K562 (cell line): ENCODE measurements around the gene ZNF593OS. TPM values are rescaled to one million over a fixed set of nuclear protein-coding genes. Genes with fewer than 3 reads are reported as not detected.
A peak's percentile ranks its signal among the peaks of the same experiment; 100 is the strongest.

ENCODE experiments used
- ATAC-seq: fragments of 200-7000 bp; cut with Tn5 transposase; 3 replicates; pipeline ENCODE4 v1.9.1; 2020; ENCODE audit warnings: moderate library complexity
- BruUV-seq: library from RNA; stranded (reverse); fragments of 400-500 nt; replicated peaks from 2 replicates; lab custom pipeline; 2021; lab: Mats Ljungman, UMichigan
- CTCF ChIA-PET: fragments of 300-600 bp; formaldehyde crosslinking; extraction: SDS; loops from one replicate; lab custom pipeline; 2021; ENCODE audit warnings: low intra/inter-chr PET ratio; lab: Yijun Ruan, JAX
- POLR2A ChIA-PET: fragments of 300-600, 350-650 bp; sonication (Branson Sonifier 250); formaldehyde crosslinking; extraction: SDS; loops from one replicate; lab custom pipeline; 2021; ENCODE audit warnings: antibody characterized with exemption, inconsistent platforms; lab: Yijun Ruan, JAX
- DNase-seq, 4 experiments: peaks; one replicate each; pipeline versions ENCODE4 v3.0.0 to v3.0.0-alpha.2; 2011 to 2018; ENCODE audit warnings: low spot score in 3 of 4, mixed read lengths in 3 of 4; ENCODE audit errors: extremely low read depth in 1 of 4
- FAIRE-seq: peaks from 2 replicates; lab custom pipeline; 2011; peaks lifted over from hg19 to GRCh38; lab: Jason Lieb, UNC
- H2AFZ ChIP-seq: 2 replicates; pipeline ENCODE4 v1.6.0; 2011; ENCODE audit warnings: low read depth, low read length, control low read depth, inconsistent platforms
- H3K27ac ChIP-seq: fragments of 200-600 bp; 3 replicates; pipeline ENCODE4 v1.8.0; 2011; ENCODE audit warnings: low read depth, mild to moderate bottlenecking, control low read depth, inconsistent platforms, low read length, moderate library complexity, mixed read lengths; ENCODE audit errors: extremely low read depth
- H3K27me3 ChIP-seq, 2 experiments: fragments of 300-600 bp in 1 of 2; 2 replicates in 1 of 2; 3 replicates in 1 of 2; pipeline versions ENCODE4 v1.6.0 to v1.8.0; 2011; ENCODE audit warnings: inconsistent platforms in 2 of 2, low read length in 2 of 2, mild to moderate bottlenecking in 1 of 2, mixed read lengths in 1 of 2, moderate library complexity in 1 of 2; ENCODE audit not compliant: control insufficient read depth in 2 of 2, insufficient read depth in 2 of 2
- H3K36me3 ChIP-seq: fragments of 300-600 bp; 3 replicates; pipeline ENCODE4 v1.8.0; 2011; ENCODE audit warnings: mild to moderate bottlenecking, low read length, inconsistent platforms; ENCODE audit not compliant: control insufficient read depth, insufficient read depth
- H3K4me1 ChIP-seq, 2 experiments: fragments of 200-600 bp in 1 of 2; replicated peaks in 1 of 2; 2 replicates in 1 of 2; 3 replicates in 1 of 2; pipeline versions ENCODE4 v1.5.1 to v1.8.0; 2011; ENCODE audit warnings: inconsistent platforms in 2 of 2, low read length in 2 of 2, mild to moderate bottlenecking in 1 of 2, mixed read lengths in 1 of 2, moderate library complexity in 1 of 2; ENCODE audit not compliant: control insufficient read depth in 2 of 2, insufficient read depth in 2 of 2
- H3K4me2 ChIP-seq: 2 replicates; pipeline ENCODE4 v1.6.1; 2011; ENCODE audit warnings: low read length, control low read depth, inconsistent platforms, mixed read lengths; ENCODE audit not compliant: insufficient read depth
- H3K4me3 ChIP-seq: fragments of 200-600 bp; sonication (generic), shearing (Covaris generic); 2 replicates; pipeline ENCODE4 v1.5.1; 2016; ENCODE audit warnings: control low read depth, inconsistent platforms
- H3K79me2 ChIP-seq: fragments of 200-600 bp; 3 replicates; pipeline ENCODE4 v1.8.0; 2011; ENCODE audit warnings: low read length, inconsistent platforms; ENCODE audit not compliant: control insufficient read depth, insufficient read depth
- H3K9ac ChIP-seq, 2 experiments: 2 replicates each; pipeline versions ENCODE4 v1.6.0 to v1.6.1; 2011; ENCODE audit warnings: low read depth in 2 of 2, low read length in 2 of 2, control low read depth in 1 of 2, inconsistent platforms in 1 of 2, mild to moderate bottlenecking in 1 of 2, mixed read lengths in 1 of 2; ENCODE audit not compliant: insufficient read depth in 1 of 2
- H3K9me1 ChIP-seq: one replicate; pipeline ENCODE4 v1.6.0; 2011; ENCODE audit warnings: inconsistent platforms, mild to moderate bottlenecking, low read length, moderate library complexity; ENCODE audit not compliant: control insufficient read depth, insufficient read depth
- H3K9me3 ChIP-seq: replicated peaks from 2 replicates; pipeline ENCODE4 v1.5.1; 2011; ENCODE audit warnings: low read depth, low read length, inconsistent platforms; ENCODE audit not compliant: control insufficient read depth, insufficient read depth
- H4K20me1 ChIP-seq: replicated peaks from 2 replicates; pipeline ENCODE4 v1.6.1; 2011; ENCODE audit warnings: low read length, inconsistent platforms, mixed read lengths; ENCODE audit not compliant: control insufficient read depth, insufficient read depth
- CCNT2 ChIP-seq: IDR thresholded peaks from 2 replicates; pipeline ENCODE4 v1.6.1; 2011; ENCODE audit warnings: borderline replicate concordance, low read depth, mild to moderate bottlenecking, moderate library complexity, mixed read lengths, low read length; ENCODE audit not compliant: insufficient read length; ENCODE audit errors: extremely low read depth
- CHD4 ChIP-seq: fragments of 200-600 bp; sonication (generic); IDR thresholded peaks from 3 replicates; pipeline ENCODE4 v1.6.1; 2012; ENCODE audit warnings: low read depth, mild to moderate bottlenecking, mixed read lengths, low read length, inconsistent platforms; ENCODE audit not compliant: insufficient read depth, insufficient replicate concordance, poor library complexity, severe bottlenecking
- EGR1 ChIP-seq: fragments of 450-650 bp; conservative IDR thresholded peaks from 2 replicates; pipeline ENCODE4 v1.6.1; 2017; ENCODE audit warnings: mild to moderate bottlenecking
- ELF2 ChIP-seq: fragments of 250-450 bp; sonication (Bioruptor Pico); IDR thresholded peaks from 2 replicates; pipeline ENCODE4 v1.5.0; 2021; ENCODE audit warnings: mild to moderate bottlenecking
- KAT7 ChIP-seq: sonication (generic); formaldehyde crosslinking; IDR thresholded peaks from 2 replicates; pipeline ENCODE4 v1.8.0; 2022; ENCODE audit warnings: missing genetic modification reagents, mild to moderate bottlenecking, borderline replicate concordance
- TFAM ChIP-seq: fragments of 250-450 bp; sonication (Bioruptor Pico); conservative IDR thresholded peaks from 2 replicates; pipeline ENCODE4 v1.5.0; 2021; ENCODE audit warnings: mild to moderate bottlenecking, moderate library complexity
- ZNF165 ChIP-seq: fragments of 250-450 bp; sonication (Bioruptor Pico); IDR thresholded peaks from 2 replicates; pipeline ENCODE4 v1.4.0; 2020; ENCODE audit warnings: borderline replicate concordance
- whole genome bisulfite sequencing: fragments of 100-300 bp; shearing (Covaris generic); methylation state at CpG from one replicate; pipeline ENCODE4 v1.1.6; 2016; ENCODE audit warnings: low coverage, mixed read lengths; ENCODE audit not compliant: insufficient coverage; ENCODE audit errors: missing lambda C conversion rate; 5-methylcytosine and 5-hydroxymethylcytosine counted together
- in situ Hi-C: fragments of 300-500 bp; cut with MboI; formaldehyde crosslinking; loops from 4 replicates; pipeline ENCODE4 v1.15.0; 2018; ENCODE audit warnings: inconsistent platforms, mixed read lengths
- intact Hi-C: fragments of 100-400 bp; cut with micrococcal nuclease; formaldehyde crosslinking; loops from 2 replicates; pipeline ENCODE4 v1.14.2; 2022
- polyA plus RNA-seq, 8 experiments: library from polyadenylated mRNA; depleted of rRNA in 4 of 8; stranded (reverse) in 5 of 8; unstranded in 3 of 8; fragments of >200 nt; fragmentation: Nextera tagmentation in 2 of 8; fragmentation: Illumina TruSeq in 1 of 8; extraction: Ambion mirVana in 2 of 8; extraction: Trizol in 1 of 8; gene quantifications; 2 replicates each; pipeline versions ENCODE4 v1.2.1 to v1.2.3, GENCODE V29; 2011 to 2014; ENCODE audit warnings: inconsistent platforms in 1 of 8, missing spikeins in 1 of 8
- total RNA-seq, 7 experiments: library from RNA; depleted of rRNA in 6 of 7; stranded (reverse); fragments of >200 nt in 6 of 7; fragmentation: Illumina TruSeq in 2 of 7; extraction: Trizol in 2 of 7; gene quantifications; 2 replicates each; pipeline versions ENCODE4 v1.2.1 to v1.2.3, GENCODE V29; 2011 to 2021; ENCODE audit warnings: low replicate concordance in 1 of 7
- TF ChIP-seq, protein P1 (sequence below): fragments of 250-450 bp; sonication (Bioruptor Pico); IDR thresholded peaks from 2 replicates; pipeline ENCODE4 v1.4.0; 2020; ENCODE audit warnings: borderline replicate concordance
- TF ChIP-seq, protein P2 (sequence below): sonication (generic); formaldehyde crosslinking; IDR thresholded peaks from 2 replicates; pipeline ENCODE4 v1.8.0; 2023; ENCODE audit warnings: missing genetic modification reagents, mild to moderate bottlenecking, borderline replicate concordance

Gene ZNF593OS
- total and polyA plus RNA-seq, 9 of the 15 experiments (the other 6 are each of a cell fraction or from before 2014, with no cell fraction given) = 0.24 to 0.27 TPM; not detected in 7

DNA sequence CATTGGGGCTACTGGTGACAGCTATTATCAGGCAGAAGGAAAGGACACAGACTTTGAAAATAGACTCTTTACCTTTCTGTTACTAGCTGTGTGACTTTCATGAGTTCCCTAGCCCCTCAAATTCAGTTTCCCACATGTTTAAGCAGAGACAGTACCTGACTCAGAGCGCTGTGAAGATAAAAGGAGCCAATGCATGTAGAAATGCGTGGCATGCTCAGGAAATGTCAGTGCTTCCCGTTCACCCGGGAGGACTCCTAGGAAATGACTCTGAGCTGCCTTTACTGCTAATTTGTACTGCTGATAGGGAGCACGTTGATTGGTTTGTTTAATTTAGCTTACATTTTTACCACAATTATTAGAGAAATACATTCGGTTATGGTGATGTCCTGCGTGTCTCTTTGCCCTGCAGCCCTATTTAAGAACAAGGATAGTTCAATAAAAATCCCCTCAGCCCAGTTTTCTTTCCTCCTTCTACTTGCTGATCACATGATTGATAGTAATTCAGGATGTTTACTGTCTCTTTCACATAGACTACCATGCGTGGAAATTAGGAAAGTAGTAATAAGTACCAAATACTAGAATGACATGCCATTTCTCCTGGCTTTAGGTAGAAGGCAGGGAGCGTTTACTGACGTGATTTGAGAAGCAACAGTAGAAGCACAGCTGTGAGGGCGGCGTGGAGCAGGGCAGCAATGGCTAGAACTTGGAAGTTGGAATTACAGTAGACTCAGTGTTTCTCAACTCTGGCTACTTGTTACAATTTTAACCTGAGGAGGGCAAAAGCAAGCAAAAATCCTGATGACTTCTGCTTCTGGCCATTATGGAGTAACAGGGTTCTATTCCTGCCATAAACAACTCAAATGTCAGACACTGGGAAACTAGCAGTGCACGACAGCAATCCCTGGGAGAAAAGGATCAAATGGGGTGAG lies 44.1 kb downstream of the ZNF593OS start (continued):
- TF ChIP-seq KAT7 (CRISPR knock-in tag) (no peak), EGR1 (no peak)

DNA sequence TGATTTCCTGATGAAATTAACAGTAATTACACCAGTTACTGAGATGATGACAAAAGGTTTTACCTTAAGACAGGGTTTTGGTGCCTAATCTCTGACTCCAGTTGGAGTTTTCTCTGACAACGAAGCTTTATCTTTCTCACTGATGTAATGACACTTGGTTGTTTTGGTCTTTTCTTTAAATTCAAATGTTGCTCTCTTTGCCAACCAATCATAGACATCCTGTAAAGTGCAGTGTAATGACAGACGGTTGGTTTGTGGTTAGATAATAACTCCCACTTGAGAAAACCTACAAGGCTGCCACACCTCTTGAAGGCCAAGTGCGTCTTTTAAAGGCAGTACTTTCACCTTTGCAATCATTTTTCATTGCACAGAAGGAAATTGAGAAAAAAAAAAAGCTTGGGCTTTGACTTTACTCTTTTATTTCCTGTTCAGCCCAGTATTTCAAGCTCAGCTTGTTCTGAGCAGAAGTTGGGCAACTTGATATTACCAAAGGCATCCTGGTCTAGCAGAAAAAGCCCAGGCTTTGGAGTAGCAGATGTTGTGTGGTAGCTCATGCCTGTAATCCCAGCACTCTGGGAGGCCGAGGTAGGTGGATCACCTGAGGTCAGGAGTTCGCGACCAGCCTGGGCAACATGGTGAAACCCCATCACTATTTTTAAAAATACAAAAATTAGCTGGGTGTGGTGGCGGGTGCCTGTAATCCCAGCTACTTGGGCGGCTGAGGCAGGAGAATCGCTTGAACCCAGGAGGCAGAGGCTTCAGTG lies 45.1 kb downstream of the ZNF593OS start:
- Histone ChIP-seq H3K36me3 (peaks cover 32% of the 10 kb centered on the region), H4K20me1 (no peaks in the 10 kb centered on the region), H2AFZ (no peak overlapping the region), H3K4me3 (peak overlapping the region; percentile 24), H3K27ac (peak overlapping the region; percentile 99), H3K79me2 (peaks cover 59% of the 10 kb centered on the region), H3K27me3 (no peaks in the 10 kb centered on the region), H3K9me1 (no peaks in the 10 kb centered on the region), H3K9me3 (no peaks in the 10 kb centered on the region), H3K4me2 (peak overlapping the region; percentile 93), H3K4me1 (peaks cover 34 to 78% of the 10 kb centered on the region in 2 experiments), H3K9ac (peak overlapping the region; percentile 85 to 97)
- 3% methylated on average over 9 of the region's 9 CpGs for WGBS
- FAIRE-seq (peak; percentile 93), ATAC-seq (peak; percentile 84), DNase-seq (peak; percentile 81 to 97 (median 89))
- intact Hi-C loops (loop anchor here (1.0 to 2.0 kb wide), 2 partner anchors 15 to 16 kb away; partner anchors contain the start of gene PDIK1L), in situ Hi-C loops (no loop called here)
- ChIA-PET POLR2A (interaction anchor here (0.6 to 13.3 kb wide), 31 partner anchors 9 to 851 kb away, joined by 3 to 237 read pairs (median 5); partner anchors contain the start of genes CEP85, PDIK1L and ZNF593), CTCF (interaction anchor here (1.3 kb wide), 1 partner anchor 35 kb away, joined by 3 read pairs; no protein-coding TSS in a partner anchor)
- TSS peak; percentile 78 for BruUV-seq
- no peak for TF ChIP-seq CHD4
- TF ChIP-seq ELF2 (CRISPR knock-in tag) = peak; percentile 2; the same call in 1 of the 2 replicates
- 0 out of 2 replicates have a peak, but pooled peaks have one; percentile 61 for TF ChIP-seq ZNF165 (CRISPR knock-in tag)
- peak; percentile 98 for TF ChIP-seq CCNT2
- TF ChIP-seq, protein P1, sequence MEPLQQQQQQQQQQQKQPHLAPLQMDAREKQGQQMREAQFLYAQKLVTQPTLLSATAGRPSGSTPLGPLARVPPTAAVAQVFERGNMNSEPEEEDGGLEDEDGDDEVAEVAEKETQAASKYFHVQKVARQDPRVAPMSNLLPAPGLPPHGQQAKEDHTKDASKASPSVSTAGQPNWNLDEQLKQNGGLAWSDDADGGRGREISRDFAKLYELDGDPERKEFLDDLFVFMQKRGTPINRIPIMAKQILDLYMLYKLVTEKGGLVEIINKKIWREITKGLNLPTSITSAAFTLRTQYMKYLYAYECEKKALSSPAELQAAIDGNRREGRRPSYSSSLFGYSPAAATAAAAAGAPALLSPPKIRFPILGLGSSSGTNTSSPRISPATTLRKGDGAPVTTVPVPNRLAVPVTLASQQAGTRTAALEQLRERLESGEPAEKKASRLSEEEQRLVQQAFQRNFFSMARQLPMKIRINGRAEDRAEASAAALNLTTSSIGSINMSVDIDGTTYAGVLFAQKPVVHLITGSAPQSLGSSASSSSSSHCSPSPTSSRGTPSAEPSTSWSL = no peak
- TF ChIP-seq, protein P2, sequence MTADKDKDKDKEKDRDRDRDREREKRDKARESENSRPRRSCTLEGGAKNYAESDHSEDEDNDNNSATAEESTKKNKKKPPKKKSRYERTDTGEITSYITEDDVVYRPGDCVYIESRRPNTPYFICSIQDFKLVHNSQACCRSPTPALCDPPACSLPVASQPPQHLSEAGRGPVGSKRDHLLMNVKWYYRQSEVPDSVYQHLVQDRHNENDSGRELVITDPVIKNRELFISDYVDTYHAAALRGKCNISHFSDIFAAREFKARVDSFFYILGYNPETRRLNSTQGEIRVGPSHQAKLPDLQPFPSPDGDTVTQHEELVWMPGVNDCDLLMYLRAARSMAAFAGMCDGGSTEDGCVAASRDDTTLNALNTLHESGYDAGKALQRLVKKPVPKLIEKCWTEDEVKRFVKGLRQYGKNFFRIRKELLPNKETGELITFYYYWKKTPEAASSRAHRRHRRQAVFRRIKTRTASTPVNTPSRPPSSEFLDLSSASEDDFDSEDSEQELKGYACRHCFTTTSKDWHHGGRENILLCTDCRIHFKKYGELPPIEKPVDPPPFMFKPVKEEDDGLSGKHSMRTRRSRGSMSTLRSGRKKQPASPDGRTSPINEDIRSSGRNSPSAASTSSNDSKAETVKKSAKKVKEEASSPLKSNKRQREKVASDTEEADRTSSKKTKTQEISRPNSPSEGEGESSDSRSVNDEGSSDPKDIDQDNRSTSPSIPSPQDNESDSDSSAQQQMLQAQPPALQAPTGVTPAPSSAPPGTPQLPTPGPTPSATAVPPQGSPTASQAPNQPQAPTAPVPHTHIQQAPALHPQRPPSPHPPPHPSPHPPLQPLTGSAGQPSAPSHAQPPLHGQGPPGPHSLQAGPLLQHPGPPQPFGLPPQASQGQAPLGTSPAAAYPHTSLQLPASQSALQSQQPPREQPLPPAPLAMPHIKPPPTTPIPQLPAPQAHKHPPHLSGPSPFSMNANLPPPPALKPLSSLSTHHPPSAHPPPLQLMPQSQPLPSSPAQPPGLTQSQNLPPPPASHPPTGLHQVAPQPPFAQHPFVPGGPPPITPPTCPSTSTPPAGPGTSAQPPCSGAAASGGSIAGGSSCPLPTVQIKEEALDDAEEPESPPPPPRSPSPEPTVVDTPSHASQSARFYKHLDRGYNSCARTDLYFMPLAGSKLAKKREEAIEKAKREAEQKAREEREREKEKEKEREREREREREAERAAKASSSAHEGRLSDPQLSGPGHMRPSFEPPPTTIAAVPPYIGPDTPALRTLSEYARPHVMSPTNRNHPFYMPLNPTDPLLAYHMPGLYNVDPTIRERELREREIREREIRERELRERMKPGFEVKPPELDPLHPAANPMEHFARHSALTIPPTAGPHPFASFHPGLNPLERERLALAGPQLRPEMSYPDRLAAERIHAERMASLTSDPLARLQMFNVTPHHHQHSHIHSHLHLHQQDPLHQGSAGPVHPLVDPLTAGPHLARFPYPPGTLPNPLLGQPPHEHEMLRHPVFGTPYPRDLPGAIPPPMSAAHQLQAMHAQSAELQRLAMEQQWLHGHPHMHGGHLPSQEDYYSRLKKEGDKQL (CRISPR knock-in tag) = no peak
- no peak for TF ChIP-seq TFAM (CRISPR knock-in tag)
